Gastrocnemius medialis (tissue), 4 donors: ENCODE measurements around the gene ALDOA.

Experiments used
- POLR2A ChIP-seq, 2 donors: fragments of 450-650 bp; IDR thresholded peaks; one replicate each; pipeline ENCODE4 v1.6.1; 2017; ENCODE audit warnings: antibody characterized with exemption in 2 of 2, mild to moderate bottlenecking in 2 of 2, moderate library complexity in 2 of 2
- TF ChIP-seq, protein P1 (sequence below), 5 experiments: fragments of 450-650 bp in 3 of 5; fragments of 200-600 bp in 2 of 5; sonication (generic) in 2 of 5; IDR thresholded peaks in 4 of 5; conservative IDR thresholded peaks in 1 of 5; 1 replicate in 4 of 5; 2 replicates in 1 of 5; pipeline ENCODE4 v1.5.1; 2016 to 2019; ENCODE audit warnings: antibody characterized with exemption in 5 of 5, mild to moderate bottlenecking in 3 of 5, moderate library complexity in 3 of 5

DNA sequence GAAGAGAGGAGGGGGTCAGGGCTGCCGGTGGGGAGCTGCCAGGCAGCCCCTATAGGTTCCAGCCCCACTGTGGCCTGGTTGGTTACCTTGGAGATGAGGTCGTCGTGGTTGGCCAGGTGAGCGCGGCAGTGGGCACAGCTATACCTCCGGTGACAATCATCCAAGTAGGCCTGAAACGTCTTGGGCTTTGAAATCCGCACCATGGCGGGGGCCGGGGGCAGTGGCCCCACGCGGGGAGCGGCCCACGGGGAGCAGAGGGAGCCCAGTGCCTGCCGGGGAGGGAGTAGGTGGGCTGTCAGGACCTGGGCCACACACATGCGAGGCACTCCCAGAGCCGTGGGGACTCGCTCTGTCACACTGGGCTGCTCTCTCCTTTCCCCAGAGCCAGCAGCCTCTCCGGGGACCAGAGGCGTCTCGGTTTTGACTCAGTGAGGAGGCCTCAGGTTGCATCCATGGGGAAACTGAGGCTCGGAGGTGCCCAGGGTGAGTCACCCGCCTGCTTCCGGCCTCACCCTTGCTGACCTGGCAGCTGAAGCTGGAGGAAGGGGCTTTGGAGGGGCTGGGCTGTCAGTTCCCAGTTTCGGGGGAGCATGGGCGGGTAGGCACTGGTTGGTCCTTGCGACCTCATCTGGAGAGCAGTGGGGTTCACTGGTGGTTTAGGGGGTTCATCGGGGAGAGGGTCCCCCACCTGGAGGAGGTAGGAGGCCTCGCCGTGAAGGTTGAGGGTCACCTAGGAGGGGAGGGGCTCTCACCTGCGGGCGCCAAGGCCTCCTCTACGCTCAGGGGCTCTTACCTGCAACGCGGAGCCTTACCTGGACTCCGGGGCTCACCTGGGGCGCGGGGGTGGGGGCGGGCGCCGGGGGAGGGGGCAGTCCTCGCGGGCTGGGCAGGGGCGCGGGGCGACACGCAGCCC is 29.9 kb downstream of the ALDOA start:
- no peak for TF ChIP-seq POLR2A (IDR thresholded peaks at IDR 0.05)
- TF ChIP-seq, protein P1, sequence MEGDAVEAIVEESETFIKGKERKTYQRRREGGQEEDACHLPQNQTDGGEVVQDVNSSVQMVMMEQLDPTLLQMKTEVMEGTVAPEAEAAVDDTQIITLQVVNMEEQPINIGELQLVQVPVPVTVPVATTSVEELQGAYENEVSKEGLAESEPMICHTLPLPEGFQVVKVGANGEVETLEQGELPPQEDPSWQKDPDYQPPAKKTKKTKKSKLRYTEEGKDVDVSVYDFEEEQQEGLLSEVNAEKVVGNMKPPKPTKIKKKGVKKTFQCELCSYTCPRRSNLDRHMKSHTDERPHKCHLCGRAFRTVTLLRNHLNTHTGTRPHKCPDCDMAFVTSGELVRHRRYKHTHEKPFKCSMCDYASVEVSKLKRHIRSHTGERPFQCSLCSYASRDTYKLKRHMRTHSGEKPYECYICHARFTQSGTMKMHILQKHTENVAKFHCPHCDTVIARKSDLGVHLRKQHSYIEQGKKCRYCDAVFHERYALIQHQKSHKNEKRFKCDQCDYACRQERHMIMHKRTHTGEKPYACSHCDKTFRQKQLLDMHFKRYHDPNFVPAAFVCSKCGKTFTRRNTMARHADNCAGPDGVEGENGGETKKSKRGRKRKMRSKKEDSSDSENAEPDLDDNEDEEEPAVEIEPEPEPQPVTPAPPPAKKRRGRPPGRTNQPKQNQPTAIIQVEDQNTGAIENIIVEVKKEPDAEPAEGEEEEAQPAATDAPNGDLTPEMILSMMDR (IDR thresholded peaks at IDR 0.05 in 4 of 5, conservative IDR thresholded peaks at IDR 0.05 in 1 of 5): no peak
